Lower leg skin (tissue), 4 donors: ENCODE measurements around the gene DLGAP4. TPM values are rescaled to one million over a fixed set of nuclear protein-coding genes. Genes with fewer than 3 reads are reported as not detected.

Source experiments
- DNase-seq, 2 donors: peaks; one replicate each; pipeline ENCODE4 v3.0.0-alpha.2; 2019; ENCODE audit warnings: low spot score in 2 of 2
- H3K4me3 ChIP-seq: fragments of 200-600 bp; sonication (generic); 2 replicates; pipeline ENCODE4 v1.5.1; 2017; ENCODE audit warnings: mild to moderate bottlenecking, low read depth; ENCODE audit not compliant: poor library complexity, severe bottlenecking
- POLR2A ChIP-seq, 2 donors: fragments of 450-650 bp; IDR thresholded peaks; one replicate each; pipeline ENCODE4 v1.6.1; 2016 to 2017; ENCODE audit warnings: antibody characterized with exemption in 2 of 2, mild to moderate bottlenecking in 1 of 2, moderate library complexity in 1 of 2
- WGBS, 2 donors: methylation state at CpG; one replicate each; pipeline ENCODE4 v1.1.5; 2018; 5-methylcytosine and 5-hydroxymethylcytosine counted together
- intact Hi-C: fragments of 100-400 bp; cut with DNase I; formaldehyde crosslinking; loops from one replicate; pipeline ENCODE4 v1.15.0; 2023; ENCODE audit warnings: low total_unique reads
- total RNA-seq, 4 donors: library from RNA; depleted of rRNA; stranded (reverse); fragments of >200 nt; gene quantifications; one replicate each; pipeline ENCODE4 v1.1.0, GENCODE V29; 2016
- TF ChIP-seq, protein P1 (sequence below), 3 donors: fragments of 450-650 bp; IDR thresholded peaks; one replicate each; pipeline ENCODE4 v1.5.1; 2016; ENCODE audit warnings: antibody characterized with exemption in 3 of 3, mild to moderate bottlenecking in 3 of 3, moderate library complexity in 2 of 3

The DLGAP4 gene
- total RNA-seq, 4 donors from 2014 or later, result 75.9 to 162 (median 87.7) TPM

DNA sequence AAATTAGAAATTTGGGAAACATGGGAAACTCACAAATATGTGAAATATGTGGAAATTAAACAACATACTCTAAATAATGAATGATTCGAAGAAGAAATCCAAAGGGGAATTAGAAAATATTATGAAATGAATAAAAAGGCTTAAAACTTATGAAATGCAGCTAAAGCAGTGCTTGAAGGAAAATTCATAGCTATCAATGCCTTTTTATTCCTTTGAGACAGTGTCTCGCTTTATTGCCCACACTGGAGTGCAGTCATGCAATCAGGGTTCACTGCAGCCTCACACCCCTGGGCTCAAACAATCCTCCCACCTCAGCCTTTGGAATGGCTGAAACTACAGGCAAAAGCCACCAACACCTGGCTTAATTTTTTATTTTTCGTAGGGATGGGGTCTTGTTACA is 259.4 kb downstream of the DLGAP4 start:
- intact Hi-C loops, result no loop called here
- TF ChIP-seq, protein P1, sequence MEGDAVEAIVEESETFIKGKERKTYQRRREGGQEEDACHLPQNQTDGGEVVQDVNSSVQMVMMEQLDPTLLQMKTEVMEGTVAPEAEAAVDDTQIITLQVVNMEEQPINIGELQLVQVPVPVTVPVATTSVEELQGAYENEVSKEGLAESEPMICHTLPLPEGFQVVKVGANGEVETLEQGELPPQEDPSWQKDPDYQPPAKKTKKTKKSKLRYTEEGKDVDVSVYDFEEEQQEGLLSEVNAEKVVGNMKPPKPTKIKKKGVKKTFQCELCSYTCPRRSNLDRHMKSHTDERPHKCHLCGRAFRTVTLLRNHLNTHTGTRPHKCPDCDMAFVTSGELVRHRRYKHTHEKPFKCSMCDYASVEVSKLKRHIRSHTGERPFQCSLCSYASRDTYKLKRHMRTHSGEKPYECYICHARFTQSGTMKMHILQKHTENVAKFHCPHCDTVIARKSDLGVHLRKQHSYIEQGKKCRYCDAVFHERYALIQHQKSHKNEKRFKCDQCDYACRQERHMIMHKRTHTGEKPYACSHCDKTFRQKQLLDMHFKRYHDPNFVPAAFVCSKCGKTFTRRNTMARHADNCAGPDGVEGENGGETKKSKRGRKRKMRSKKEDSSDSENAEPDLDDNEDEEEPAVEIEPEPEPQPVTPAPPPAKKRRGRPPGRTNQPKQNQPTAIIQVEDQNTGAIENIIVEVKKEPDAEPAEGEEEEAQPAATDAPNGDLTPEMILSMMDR (IDR thresholded peaks at IDR 0.05), result no peak
- TF ChIP-seq POLR2A (IDR thresholded peaks at IDR 0.05), result no peak
- no peak overlapping the region for H3K4me3 ChIP-seq
- WGBS, 2 donors, result 92% methylated on average over 3 of the region's 3 CpGs
- no peak for DNase-seq

DNA sequence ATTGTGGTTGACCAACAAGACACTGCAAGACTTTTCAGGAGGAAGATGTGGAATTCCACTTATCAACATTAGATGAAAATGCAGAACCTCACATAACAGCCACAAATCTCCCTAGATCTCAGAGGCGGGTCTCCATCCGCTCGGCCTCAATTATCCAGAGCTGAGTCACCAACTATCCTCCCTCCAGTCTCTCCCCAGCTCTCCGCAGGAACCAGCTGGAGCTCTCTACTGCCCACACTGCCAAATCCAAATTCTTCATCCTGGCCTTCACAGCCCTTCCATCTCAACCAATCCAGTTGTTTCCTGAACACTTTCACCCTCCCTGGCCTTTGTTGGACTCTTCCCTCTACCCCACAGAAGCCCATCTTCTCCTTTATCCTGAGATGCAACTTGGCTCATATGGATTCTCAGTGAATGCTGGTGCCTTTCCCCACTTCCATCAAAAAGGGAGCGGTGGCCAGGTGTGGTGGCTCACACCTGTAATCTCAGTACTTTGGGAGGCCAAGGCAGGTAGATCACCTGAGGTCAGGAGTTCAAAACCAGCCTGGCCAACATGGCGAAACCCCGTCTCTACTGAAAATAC is 263.8 kb downstream of the DLGAP4 start:
- intact Hi-C loops, result no loop called here
- TF ChIP-seq POLR2A (IDR thresholded peaks at IDR 0.05), result no peak
- TF ChIP-seq, protein P1 (IDR thresholded peaks at IDR 0.05), result no peak
- H3K4me3 ChIP-seq, result no peak overlapping the region
- DNase-seq, result no peak
- 48 to 55% methylated on average over 7 of the region's 7 CpGs for WGBS, 2 donors

DNA sequence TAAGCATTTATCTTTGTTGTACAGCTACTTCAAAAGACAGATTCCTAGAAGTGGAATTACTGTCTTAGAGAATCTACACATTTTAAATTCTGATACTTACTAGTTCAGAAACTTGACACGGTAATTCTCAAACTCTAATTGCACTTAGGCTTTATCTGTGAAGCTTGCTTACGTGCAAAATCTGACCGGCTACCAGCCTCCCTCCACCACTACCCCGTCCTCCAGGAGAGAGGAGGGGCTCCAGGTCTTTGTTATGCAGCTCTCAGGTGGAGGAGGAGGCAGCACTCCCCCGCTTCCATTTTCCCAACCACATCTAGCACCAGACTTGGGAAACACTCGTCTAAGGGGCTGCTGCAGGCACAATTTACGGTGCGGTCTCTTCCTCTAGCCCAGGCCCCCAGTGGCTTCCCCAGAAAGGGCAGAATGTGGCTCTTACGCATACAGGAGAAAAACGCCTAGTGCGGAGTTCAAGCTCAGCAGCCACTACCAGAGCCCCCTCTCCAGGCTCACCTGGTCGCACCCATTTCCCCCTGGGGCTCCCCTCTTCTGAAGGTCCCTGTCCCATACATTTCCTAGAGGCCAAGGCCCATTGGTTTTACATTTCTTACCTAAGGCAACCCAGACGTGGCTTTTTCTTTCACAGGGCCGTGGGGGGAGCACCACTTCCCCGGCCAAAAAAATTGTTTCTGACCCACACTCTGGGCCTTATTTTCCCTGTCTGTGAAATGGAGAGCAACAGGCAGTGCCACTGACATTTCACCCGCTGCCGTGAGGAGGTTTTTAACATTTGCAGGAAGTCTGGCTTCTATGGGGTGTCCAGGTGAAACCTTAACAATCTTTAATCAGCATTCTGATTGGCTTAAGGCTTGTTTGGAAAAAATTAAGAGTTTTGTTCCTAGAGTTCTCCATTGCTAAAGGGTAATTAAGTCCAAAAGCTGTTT is 265.7 kb downstream of the DLGAP4 start:
- TF ChIP-seq, protein P1 (IDR thresholded peaks at IDR 0.05), result no peak
- no peak for TF ChIP-seq POLR2A (IDR thresholded peaks at IDR 0.05)
- 69 to 77% methylated on average over 17 of the region's 17 CpGs for WGBS, 2 donors
- H3K4me3 ChIP-seq, result no peak overlapping the region
- DNase-seq, result no peak
- intact Hi-C loops, result no loop called here

DNA sequence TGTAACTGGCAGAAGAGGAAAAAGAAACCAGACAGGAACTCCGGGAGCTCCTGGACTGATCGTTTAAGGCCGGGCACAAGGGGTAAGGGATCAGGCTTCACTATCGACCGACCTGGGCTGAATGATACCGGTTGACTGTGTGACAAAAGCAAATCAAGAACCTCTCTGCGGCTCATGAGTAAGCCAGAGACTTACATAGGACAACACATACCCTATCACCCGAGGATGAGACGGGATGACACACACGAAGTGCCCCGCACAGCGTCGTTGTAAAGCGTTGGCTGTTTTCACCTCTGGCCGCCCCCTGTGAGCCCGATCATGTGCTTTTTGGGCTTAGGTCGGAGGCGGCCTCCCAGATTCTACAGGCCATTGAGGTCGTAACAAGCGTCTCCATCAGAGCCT is 266.6 kb downstream of the DLGAP4 start:
- H3K4me3 ChIP-seq, result no peak overlapping the region
- TF ChIP-seq POLR2A (IDR thresholded peaks at IDR 0.05), result no peak
- TF ChIP-seq, protein P1 (IDR thresholded peaks at IDR 0.05), result no peak
- 14 to 23% methylated on average over 20 of the region's 20 CpGs for WGBS, 2 donors
- intact Hi-C loops, result no loop called here
- peak in 1 of 2 donors; percentile 87 for DNase-seq

DNA sequence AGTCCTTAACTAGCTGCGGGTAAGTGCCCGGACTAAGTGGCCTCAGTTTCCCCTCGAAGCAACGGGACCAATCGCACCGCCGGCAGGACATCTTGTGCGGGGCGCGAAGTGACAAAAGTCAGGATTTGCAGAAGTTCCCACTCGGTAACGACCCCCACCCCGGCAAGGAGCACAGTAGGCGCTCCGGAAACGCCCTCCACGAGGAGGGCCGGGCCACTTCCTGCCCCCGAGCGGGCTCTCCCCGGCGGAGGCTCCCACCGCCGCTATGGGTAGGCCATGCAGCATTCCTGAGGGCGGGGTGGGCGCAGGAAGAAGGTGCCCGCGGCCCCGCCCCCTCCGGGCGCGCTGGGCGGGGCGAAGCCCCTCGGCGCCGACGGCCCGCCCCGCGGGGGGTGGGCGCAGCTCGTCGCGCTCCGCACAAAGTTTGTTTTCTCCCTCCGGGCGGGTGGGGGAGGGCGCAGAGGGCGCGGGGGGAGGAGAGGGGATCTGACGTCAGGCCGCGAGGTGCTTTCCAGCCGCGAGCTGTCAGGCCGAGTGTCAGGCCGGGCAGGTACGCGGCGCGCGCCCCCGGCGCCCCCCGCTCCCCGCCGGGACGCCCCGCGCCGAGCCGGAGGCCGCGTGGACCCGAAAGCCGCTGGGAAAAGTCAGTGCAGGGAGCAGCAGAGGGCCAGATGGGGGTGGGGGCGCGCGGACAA is 267.1 kb downstream of the DLGAP4 start, which contains the start of gene TGIF2:
Gene TGIF2, plus strand, starts transcription at position 495 of the 695 bp plus-strand sequence. CDS start 5,178 bp downstream, outside the sequence.
- WGBS, 2 donors, result 7 to 10% methylated on average over 12 to 63 of the region's 80 CpGs
- H3K4me3 ChIP-seq, result peak within 1 kb of the TSS; percentile 68
- intact Hi-C loops, result no loop called here
- TF ChIP-seq, protein P1 (IDR thresholded peaks at IDR 0.05), result no peak
- peak; percentile 55 to 95 for DNase-seq
